Astrocyte of the hippocampus (primary cell): ENCODE data around the gene PA2G4.
"Not testable (repeated sequence)": the region's sequence is repeated elsewhere in the genome, so short reads cannot be mapped to it uniquely, and the experiment has no call there.

Source experiments
- DNase-seq: peaks from one replicate; pipeline ENCODE4 v3.0.0; 2011; ENCODE audit warnings: low read depth, low spot score

Gene PA2G4

GRCh38 chr12:56104109-56104814 lies at the start of gene PA2G4:
Gene PA2G4 (plus strand): TSS chr12:56104559. CDS start chr12:56104738, 179 bp downstream.
- DNase-seq = peak; percentile 100

GRCh38 chr12:56059964-56060363 lies 44.4 kb upstream of the PA2G4 start:
- peak; percentile 28 for DNase-seq

- no peak for DNase-seq
These were observed 42.4 kb upstream of the PA2G4 start for GRCh38 chr12:56061982-56062381.

GRCh38 chr12:56062996-56063395 lies 41.4 kb upstream of the PA2G4 start:
- DNase-seq = no peak

- DNase-seq = no peak
These were observed 32.7 kb upstream of the PA2G4 start for GRCh38 chr12:56071648-56072047.

- DNase-seq = no peak
These were observed 30.0 kb upstream of the PA2G4 start for GRCh38 chr12:56074396-56074795.

- DNase-seq = not testable (repeated sequence)
These were observed 26.4 kb upstream of the PA2G4 start for GRCh38 chr12:56077966-56078365.

GRCh38 chr12:56078427-56078826 lies 25.9 kb upstream of the PA2G4 start:
- no peak for DNase-seq

- DNase-seq = peak; percentile 92
These were observed 25.2 kb upstream of the PA2G4 start for GRCh38 chr12:56078931-56079722.

GRCh38 chr12:56079723-56080555 lies 24.4 kb upstream of the PA2G4 start, which contains the start of gene ERBB3:
Gene ERBB3 (plus strand): TSS chr12:56080165. CDS start chr12:56080301, 136 bp downstream.
- DNase-seq = peak; percentile 88

- DNase-seq = no peak
These were observed 23.7 kb upstream of the PA2G4 start for GRCh38 chr12:56080556-56081138.

GRCh38 chr12:56081393-56082347 lies 22.7 kb upstream of the PA2G4 start:
- no peak for DNase-seq

GRCh38 chr12:56082382-56082781 lies 22.0 kb upstream of the PA2G4 start:
- DNase-seq = no peak

- no peak for DNase-seq
These were observed 21.4 kb upstream of the PA2G4 start for GRCh38 chr12:56082967-56083366.

GRCh38 chr12:56084958-56085543 lies 19.3 kb upstream of the PA2G4 start:
- no peak for DNase-seq

- no peak for DNase-seq
These were observed 18.3 kb upstream of the PA2G4 start for GRCh38 chr12:56086096-56086495.

- DNase-seq = no peak
These were observed 17.8 kb upstream of the PA2G4 start for GRCh38 chr12:56086608-56087007.

- DNase-seq = no peak
These were observed 17.1 kb upstream of the PA2G4 start for GRCh38 chr12:56087220-56087619.

GRCh38 chr12:56097738-56098137 lies 6.6 kb upstream of the PA2G4 start:
- no peak for DNase-seq

- DNase-seq = no peak
These were observed 5.8 kb upstream of the PA2G4 start for GRCh38 chr12:56098592-56098991.
